Spleen (tissue), 11 donors: ENCODE results near the gene VEZT. TPM values are rescaled to one million over a fixed set of nuclear protein-coding genes. Genes with fewer than 3 reads are reported as not detected.
A peak's percentile ranks its signal among the peaks of the same experiment; 100 is the strongest.

ENCODE experiments used
- DNase-seq: peaks from one replicate; pipeline ENCODE4 v3.0.0-alpha.2; 2020
- H3K27ac ChIP-seq, 8 donors: fragments of 200-600 bp; sonication (generic) in 7 of 8; 1 replicate in 4 of 8; 2 replicates in 4 of 8; pipeline versions ENCODE4 v1.5.0 to v1.8.0; 2016 to 2021; ENCODE audit warnings: inconsistent platforms in 4 of 8, mild to moderate bottlenecking in 4 of 8, moderate library complexity in 1 of 8
- H3K27me3 ChIP-seq, 7 donors: fragments of 200-600 bp; sonication (generic) in 6 of 7; replicated peaks in 1 of 7; 1 replicate in 4 of 7; 2 replicates in 3 of 7; pipeline versions ENCODE4 v1.5.0 to v1.8.0; 2016 to 2021; ENCODE audit warnings: inconsistent platforms in 3 of 7, mild to moderate bottlenecking in 1 of 7
- H3K36me3 ChIP-seq, 6 donors: fragments of 200-600 bp; sonication (generic) in 5 of 6; 1 replicate in 4 of 6; 2 replicates in 2 of 6; pipeline versions ENCODE4 v1.5.0 to v1.8.0; 2016 to 2021; ENCODE audit warnings: inconsistent platforms in 2 of 6
- H3K4me1 ChIP-seq, 6 donors: fragments of 200-600 bp; sonication (generic) in 5 of 6; 1 replicate in 3 of 6; 2 replicates in 3 of 6; pipeline versions ENCODE4 v1.5.0 to v1.8.0; 2016 to 2021; ENCODE audit warnings: inconsistent platforms in 3 of 6
- H3K4me3 ChIP-seq, 8 donors: fragments of 200-600 bp; sonication (generic) in 7 of 8; 1 replicate in 4 of 8; 2 replicates in 4 of 8; pipeline versions ENCODE4 v1.5.0 to v1.8.0; 2016 to 2021; ENCODE audit warnings: inconsistent platforms in 4 of 8, mild to moderate bottlenecking in 4 of 8, moderate library complexity in 2 of 8
- H3K9me3 ChIP-seq, 8 donors: fragments of 200-600 bp; sonication (generic) in 7 of 8; 1 replicate in 4 of 8; 2 replicates in 4 of 8; pipeline versions ENCODE4 v1.5.0 to v1.8.0; 2016 to 2021; ENCODE audit warnings: inconsistent platforms in 4 of 8
- POLR2A ChIP-seq, 3 donors: fragments of 450-650 bp; IDR thresholded peaks; one replicate each; pipeline ENCODE4 v1.5.1; 2017; ENCODE audit warnings: antibody characterized with exemption in 3 of 3, mild to moderate bottlenecking in 1 of 3
- POLR2AphosphoS5 ChIP-seq, 3 donors: sonication (generic); formaldehyde crosslinking; IDR thresholded peaks; one replicate each; pipeline ENCODE4 v1.5.1; 2017; ENCODE audit warnings: antibody characterized with exemption in 3 of 3
- WGBS, 5 donors: extraction: QIAGEN DNeasy Blood & Tissue Kit in 3 of 5; methylation state at CpG; one replicate each; pipeline versions ENCODE4 v1.1.5 to v1.1.7; 2013 to 2018; 5-methylcytosine and 5-hydroxymethylcytosine counted together
- intact Hi-C: fragments of 100-400 bp; cut with DNase I; formaldehyde crosslinking; loops from one replicate; pipeline ENCODE4 v1.15.0; 2023; ENCODE audit warnings: low total_unique reads
- polyA plus RNA-seq, 3 donors: library from polyadenylated mRNA; stranded (reverse); fragments of 200-250 nt; gene quantifications; one replicate each; pipeline ENCODE4 v1.2.1, GENCODE V29; 2013
- total RNA-seq, 7 donors: library from RNA; depleted of rRNA in 3 of 7; stranded (reverse); fragments of >200 nt in 3 of 7; fragmentation: NEBNext Ultra II Directional in 4 of 7; extraction: Animal tissue kit (Norgen Biotek cat#: 25700) in 4 of 7; gene quantifications; one replicate each; pipeline versions ENCODE4 v1.1.0 to v1.2.1, GENCODE V29; 2016 to 2021
- TF ChIP-seq, protein P1 (sequence below), 11 experiments: fragments of 200-600 bp in 7 of 11; fragments of 450-650 bp in 4 of 11; sonication (generic) in 4 of 11; IDR thresholded peaks in 8 of 11; conservative IDR thresholded peaks in 3 of 11; 1 replicate in 7 of 11; 2 replicates in 4 of 11; pipeline versions ENCODE4 v1.4.0 to v1.8.0; 2016 to 2021; ENCODE audit warnings: antibody characterized with exemption in 11 of 11, inconsistent platforms in 4 of 11, mild to moderate bottlenecking in 1 of 11
- donor health status: healthy with polysubstance abuse.
- donor health status: DM: no; HTN: no; CAD: no; lungs with moderate emphysema.
- donor health status: DM: no; HTN: no; CAD: no.
- donor health status: Bipolar disorder and iron deficiency.
- donor health status: healthy.
- donor health status: DM: no; HTN: no; CAD: no.
- donor health status: DM: yes; HTN: yes; CAD: no.

Gene VEZT
- total and polyA plus RNA-seq, 10 donors = 17.0 to 64.3 (median 44.8) TPM

DNA sequence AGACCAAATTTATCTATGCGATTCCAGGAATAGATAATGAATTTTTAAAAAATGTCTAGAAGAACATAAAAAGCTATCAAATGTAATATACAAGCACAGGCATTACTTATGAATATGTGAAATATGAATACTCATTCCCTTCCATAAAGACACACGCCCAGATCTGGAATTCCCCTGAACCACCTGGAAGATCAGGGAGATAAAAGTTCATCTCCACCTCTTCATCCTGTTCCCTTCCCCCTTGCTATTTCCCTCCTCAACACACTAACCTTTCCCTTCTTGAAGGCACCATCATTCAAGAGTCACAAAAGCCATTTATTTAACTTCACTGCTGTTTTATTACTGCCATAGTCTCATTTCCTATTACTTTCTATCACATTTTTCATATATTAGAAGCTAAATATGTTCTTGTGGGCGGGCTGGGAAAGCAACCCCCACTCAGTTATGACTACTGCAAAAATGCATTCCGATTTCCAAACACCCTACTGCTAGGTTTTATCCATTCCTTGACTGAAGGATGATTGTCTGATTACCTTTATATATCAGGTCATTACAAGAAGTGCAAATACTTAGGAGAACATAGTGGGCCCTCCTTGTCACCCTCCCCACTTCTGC, 16.4 kb upstream of the VEZT start:
- TF ChIP-seq POLR2AphosphoS5 (IDR thresholded peaks at IDR 0.05) (no peak), POLR2A (IDR thresholded peaks at IDR 0.05) (no peak)
- TF ChIP-seq, protein P1, sequence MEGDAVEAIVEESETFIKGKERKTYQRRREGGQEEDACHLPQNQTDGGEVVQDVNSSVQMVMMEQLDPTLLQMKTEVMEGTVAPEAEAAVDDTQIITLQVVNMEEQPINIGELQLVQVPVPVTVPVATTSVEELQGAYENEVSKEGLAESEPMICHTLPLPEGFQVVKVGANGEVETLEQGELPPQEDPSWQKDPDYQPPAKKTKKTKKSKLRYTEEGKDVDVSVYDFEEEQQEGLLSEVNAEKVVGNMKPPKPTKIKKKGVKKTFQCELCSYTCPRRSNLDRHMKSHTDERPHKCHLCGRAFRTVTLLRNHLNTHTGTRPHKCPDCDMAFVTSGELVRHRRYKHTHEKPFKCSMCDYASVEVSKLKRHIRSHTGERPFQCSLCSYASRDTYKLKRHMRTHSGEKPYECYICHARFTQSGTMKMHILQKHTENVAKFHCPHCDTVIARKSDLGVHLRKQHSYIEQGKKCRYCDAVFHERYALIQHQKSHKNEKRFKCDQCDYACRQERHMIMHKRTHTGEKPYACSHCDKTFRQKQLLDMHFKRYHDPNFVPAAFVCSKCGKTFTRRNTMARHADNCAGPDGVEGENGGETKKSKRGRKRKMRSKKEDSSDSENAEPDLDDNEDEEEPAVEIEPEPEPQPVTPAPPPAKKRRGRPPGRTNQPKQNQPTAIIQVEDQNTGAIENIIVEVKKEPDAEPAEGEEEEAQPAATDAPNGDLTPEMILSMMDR (IDR thresholded peaks at IDR 0.05 in 8 of 11, conservative IDR thresholded peaks at IDR 0.05 in 3 of 11) = no peak
- Histone ChIP-seq H3K36me3 (no peaks in the 10 kb centered on the region), H3K9me3 (no peaks in the 10 kb centered on the region), H3K4me3 (no peak overlapping the region), H3K4me1 (peaks cover 8 to 52% (median 27%) of the 10 kb centered on the region in 6 donors), H3K27ac (peak overlapping the region in 5 of 8 donors; percentile 3 to 38 (median 23)), H3K27me3 (no peaks in the 10 kb centered on the region)
- DNase-seq = no peak
- intact Hi-C loops = no loop called here
- WGBS, 5 donors = 82 to 88% (median 83%) methylated on average over 4 of the region's 4 CpGs

DNA sequence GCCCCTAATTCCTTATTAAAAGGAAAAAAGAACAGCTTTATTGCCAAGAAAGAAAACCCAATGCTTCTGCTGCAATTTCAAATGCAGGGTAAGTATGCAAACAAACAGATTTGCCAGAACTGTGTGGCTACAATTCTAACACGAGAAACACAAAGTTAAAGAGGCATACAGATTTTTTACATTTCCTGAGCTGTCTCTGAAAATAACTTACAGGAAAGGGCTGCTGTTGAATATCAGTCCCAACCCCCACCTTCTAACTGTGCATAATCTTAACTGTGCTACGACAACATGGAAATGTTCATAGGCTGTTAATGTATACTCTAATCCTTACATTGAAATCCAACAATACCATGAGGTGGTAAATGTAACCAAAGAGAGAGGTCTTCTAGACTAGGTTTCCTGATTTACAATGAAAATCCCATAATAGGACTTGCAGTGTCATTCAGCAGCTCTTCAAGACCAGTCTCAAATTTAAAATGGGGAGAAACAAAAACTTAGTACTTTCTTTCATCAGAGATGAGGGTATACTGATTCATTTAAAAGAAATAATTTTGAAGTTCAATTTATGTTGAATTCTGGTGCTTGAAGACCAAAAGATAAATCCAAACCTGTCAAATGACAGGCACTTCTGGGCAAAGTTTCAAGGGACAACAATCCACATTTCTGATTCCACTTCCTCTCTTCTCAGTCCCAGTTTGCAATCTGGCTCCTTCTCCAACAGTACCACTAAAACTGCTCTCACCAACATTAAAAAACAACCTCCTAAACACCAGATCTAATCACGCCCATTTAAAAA, 14.7 kb upstream of the VEZT start:
- WGBS, 5 donors = 25 to 39% (median 35%) methylated on average over 3 of the region's 3 CpGs
- no peaks in the 10 kb centered on the region for H3K27me3 ChIP-seq
- no peaks in the 10 kb centered on the region for H3K9me3 ChIP-seq
- H3K4me3 ChIP-seq = no peak overlapping the region
- intact Hi-C loops = no loop called here
- H3K27ac ChIP-seq = peak overlapping the region in 5 of 8 donors; percentile 28 to 74 (median 67)
- no peak for TF ChIP-seq POLR2AphosphoS5 (IDR thresholded peaks at IDR 0.05)
- TF ChIP-seq POLR2A (IDR thresholded peaks at IDR 0.05) = no peak
- TF ChIP-seq, protein P1 (IDR thresholded peaks at IDR 0.05 in 8 of 11, conservative IDR thresholded peaks at IDR 0.05 in 3 of 11) = no peak
- H3K4me1 ChIP-seq = peaks cover 8 to 53% (median 28%) of the 10 kb centered on the region in 6 donors
- no peaks in the 10 kb centered on the region for H3K36me3 ChIP-seq
- no peak for DNase-seq

DNA sequence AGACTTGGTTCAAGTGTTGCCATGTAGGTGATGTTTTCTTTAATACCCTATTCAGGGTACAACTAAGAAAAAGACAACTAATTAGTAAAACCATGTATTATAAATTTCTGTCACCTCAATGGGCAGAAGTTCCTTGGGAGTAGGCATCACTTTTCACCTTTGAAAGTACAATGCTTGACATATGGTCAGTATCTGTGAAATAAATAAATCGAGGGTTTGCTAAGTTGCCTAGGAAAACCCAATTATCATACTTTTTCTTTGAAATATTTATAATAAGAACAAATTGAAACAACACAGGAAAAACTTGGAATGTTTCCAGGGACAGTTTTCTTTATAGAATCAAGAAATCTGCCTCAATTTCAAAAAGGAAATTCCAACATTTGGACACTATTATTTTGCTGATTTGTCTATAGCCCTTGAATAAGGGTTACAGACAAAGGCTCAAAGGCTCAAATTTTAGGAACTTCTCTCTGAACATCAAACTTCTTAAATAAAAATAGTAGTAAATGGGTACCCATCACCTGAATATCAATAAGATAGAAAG, 14.0 kb upstream of the VEZT start:
- TF ChIP-seq, protein P1 (IDR thresholded peaks at IDR 0.05 in 8 of 11, conservative IDR thresholded peaks at IDR 0.05 in 3 of 11) = no peak
- TF ChIP-seq POLR2A (IDR thresholded peaks at IDR 0.05) (no peak), POLR2AphosphoS5 (IDR thresholded peaks at IDR 0.05) (no peak)
- H3K27me3 ChIP-seq = no peaks in the 10 kb centered on the region
- H3K4me1 ChIP-seq = peaks cover 8 to 53% (median 28%) of the 10 kb centered on the region in 6 donors
- H3K4me3 ChIP-seq = no peak overlapping the region
- DNase-seq = no peak
- intact Hi-C loops = no loop called here
- no peaks in the 10 kb centered on the region for H3K9me3 ChIP-seq
- WGBS, 5 donors = 54 to 73% (median 71%) methylated on average over 1 of the region's 1 CpG
- H3K36me3 ChIP-seq = no peaks in the 10 kb centered on the region
- H3K27ac ChIP-seq = peak overlapping the region in 6 of 8 donors; percentile 6 to 74 (median 63)
